Hepatocyte (in vitro differentiated cells): Measurements from ENCODE around the gene IL31.

Experiments
- CTCF ChIP-seq: fragments of 200-600 bp; sonication (generic); IDR thresholded peaks from 2 replicates; pipeline ENCODE4 v1.5.1; 2016; ENCODE audit warnings: antibody characterized with exemption, mild to moderate bottlenecking; ENCODE audit not compliant: poor library complexity
- EZH2 ChIP-seq: fragments of 200-600 bp; sonication (generic); IDR thresholded peaks from 2 replicates; pipeline ENCODE4 v1.6.1; 2016; ENCODE audit warnings: antibody characterized with exemption, mild to moderate bottlenecking, borderline replicate concordance
- EZH2phosphoT487 ChIP-seq: fragments of 200-600 bp; sonication (generic); IDR thresholded peaks from one replicate; pipeline ENCODE4 v1.6.1; 2018; ENCODE audit warnings: antibody characterized with exemption, mild to moderate bottlenecking, low read depth, moderate library complexity; ENCODE audit not compliant: unreplicated experiment, severe bottlenecking

- TF ChIP-seq CTCF (no peak), EZH2 (no peak), EZH2phosphoT487 (no peak)
Observed at GRCh38 chr12:122174155-122174845, at the start of gene IL31.
